Measurements from ENCODE around the gene MEAF6.

DNA sequence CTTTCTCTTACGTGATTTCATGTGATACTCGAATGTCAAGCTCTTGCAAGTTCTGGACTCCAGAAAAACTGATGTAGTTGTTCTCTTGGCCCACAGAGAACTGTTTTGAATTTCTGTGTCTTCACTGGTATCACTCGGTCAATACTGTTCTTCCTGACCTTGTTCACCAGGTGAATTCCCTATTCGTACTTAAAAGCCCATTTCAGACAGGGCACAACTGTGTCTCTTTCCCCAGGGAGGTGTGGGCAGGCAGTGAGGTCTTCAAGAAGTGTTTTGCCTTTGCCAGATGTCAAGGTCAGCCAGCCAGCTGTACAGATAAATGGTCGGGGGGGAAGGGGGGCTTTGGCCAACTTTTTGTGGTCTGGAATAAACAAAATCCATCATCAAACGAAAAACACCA is 67.7 kb downstream of the MEAF6 start:
- TF ChIP-seq, protein P1, sequence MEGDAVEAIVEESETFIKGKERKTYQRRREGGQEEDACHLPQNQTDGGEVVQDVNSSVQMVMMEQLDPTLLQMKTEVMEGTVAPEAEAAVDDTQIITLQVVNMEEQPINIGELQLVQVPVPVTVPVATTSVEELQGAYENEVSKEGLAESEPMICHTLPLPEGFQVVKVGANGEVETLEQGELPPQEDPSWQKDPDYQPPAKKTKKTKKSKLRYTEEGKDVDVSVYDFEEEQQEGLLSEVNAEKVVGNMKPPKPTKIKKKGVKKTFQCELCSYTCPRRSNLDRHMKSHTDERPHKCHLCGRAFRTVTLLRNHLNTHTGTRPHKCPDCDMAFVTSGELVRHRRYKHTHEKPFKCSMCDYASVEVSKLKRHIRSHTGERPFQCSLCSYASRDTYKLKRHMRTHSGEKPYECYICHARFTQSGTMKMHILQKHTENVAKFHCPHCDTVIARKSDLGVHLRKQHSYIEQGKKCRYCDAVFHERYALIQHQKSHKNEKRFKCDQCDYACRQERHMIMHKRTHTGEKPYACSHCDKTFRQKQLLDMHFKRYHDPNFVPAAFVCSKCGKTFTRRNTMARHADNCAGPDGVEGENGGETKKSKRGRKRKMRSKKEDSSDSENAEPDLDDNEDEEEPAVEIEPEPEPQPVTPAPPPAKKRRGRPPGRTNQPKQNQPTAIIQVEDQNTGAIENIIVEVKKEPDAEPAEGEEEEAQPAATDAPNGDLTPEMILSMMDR (IDR thresholded peaks at IDR 0.05), result no peak
- no peak for TF ChIP-seq POLR2A (IDR thresholded peaks at IDR 0.05)
